Measurements from ENCODE around the gene BRSK1.
A peak's percentile ranks its signal among the peaks of the same experiment; 100 is the strongest.
"Not testable (repeated sequence)": the region's sequence is repeated elsewhere in the genome, so short reads cannot be mapped to it uniquely, and the experiment has no call there.

Gene BRSK1

DNA sequence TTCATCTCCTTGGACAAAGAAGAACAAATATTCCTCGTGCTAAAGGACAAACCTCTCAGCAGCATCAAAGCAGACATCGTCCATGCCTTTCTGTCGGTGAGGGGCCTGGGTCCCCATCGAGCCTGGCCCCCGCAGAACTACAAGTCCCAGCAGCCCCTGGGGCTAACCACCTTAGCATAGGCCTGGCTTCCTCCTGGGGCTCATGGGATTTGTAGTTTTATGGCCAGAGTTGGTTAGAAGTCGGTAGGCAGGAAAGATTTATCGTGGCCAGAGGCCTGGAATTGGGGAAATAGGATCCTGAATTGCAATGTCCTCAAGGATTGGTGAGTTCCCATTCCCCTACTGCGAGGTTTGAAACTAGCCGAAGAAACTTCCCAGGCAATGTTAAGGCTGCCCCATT is 21.7 kb downstream of the BRSK1 start:
- DNase-seq: peak; percentile 49

DNA sequence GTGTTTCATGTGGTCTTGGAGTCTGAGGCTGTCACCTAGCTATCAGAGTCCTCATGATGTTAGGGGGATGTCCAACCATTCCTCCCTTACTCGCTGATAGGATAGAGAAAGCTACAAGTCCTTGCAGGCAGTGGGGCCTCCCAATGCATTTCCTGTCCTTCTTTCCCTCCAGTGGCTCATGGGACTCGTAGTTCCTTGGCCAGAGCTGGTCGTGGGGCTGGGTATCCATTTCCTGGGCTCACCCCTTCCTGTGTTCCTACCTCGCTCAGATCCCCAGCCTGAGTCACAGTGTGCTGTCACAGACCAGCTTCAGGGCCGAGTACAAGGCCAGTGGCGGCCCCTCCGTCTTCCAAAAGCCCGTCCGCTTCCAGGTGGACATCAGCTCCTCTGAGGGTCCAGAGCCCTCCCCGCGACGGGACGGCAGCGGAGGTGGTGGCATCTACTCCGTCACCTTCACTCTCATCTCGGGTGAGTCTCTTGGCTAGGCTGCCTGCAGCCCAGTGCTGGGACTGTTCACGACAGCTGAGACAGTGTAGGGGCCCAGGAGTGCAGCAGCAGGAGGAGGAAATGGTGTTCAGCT is 22.3 kb downstream of the BRSK1 start:
- DNase-seq: no peak

DNA sequence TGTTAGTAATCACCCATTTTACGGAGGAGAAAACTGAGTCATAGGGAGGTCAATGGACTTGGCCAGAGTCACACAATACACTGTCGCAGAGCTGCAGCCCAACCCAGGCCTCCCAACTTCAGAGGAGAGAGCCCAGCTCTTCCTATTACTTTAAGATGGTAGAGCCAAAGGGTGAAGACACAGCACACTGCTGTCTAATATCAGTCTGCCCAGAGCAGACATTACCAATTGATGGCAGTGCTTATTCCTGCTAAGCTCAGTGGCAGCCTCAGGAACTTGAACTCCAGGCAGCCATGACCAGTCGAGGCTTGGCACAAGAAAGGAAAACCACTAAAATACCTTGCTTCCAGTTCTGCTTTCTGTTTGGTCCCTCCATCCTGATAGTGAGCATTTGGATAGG is 22.9 kb downstream of the BRSK1 start:
- DNase-seq: no peak

- no peak for DNase-seq
These were observed 24.5 kb downstream of the BRSK1 start for GRCh38 chr19:55308281-55308680.

DNA sequence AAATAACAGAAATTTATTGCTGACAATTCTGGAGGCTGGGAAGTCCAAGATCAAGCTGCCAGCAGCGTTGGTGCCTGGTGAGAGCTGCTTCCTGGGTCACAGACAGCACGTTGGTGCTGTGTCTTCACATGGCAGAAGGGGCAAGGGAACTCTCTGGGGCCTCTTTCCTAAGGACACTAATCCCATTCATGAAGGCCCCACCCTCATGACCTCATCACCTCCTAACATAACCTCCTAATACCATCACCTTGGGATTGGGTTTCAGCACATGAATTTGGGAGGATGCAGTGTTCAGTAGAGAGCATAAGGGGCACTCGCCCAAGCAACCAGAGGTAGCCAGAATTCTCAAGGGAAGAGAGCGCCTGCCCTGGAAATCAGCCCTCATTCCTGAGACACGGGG is 25.7 kb downstream of the BRSK1 start:
- no peak for DNase-seq

- no peak for DNase-seq
These were observed 26.7 kb downstream of the BRSK1 start for GRCh38 chr19:55310498-55310897.

DNA sequence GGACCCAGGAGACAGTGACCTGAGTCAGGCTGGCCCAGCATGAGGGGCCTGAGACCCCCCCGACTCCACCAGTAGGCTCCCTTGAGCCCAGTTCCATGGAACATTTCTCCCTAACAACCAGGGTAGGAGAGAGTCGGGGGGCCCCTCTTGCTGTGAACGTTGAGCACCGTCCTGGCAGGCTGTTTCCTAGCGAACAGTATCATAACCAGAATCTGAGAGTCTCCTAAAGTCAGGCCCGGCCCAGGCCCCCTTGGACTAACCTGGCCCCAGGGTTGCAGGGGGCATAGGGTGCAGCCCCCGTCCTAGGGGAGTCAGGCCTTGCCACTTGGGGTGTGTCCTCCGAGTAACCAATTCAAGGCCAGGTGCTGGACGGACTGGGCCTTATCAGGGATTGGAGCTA is 27.6 kb downstream of the BRSK1 start:
- DNase-seq: no peak

DNA sequence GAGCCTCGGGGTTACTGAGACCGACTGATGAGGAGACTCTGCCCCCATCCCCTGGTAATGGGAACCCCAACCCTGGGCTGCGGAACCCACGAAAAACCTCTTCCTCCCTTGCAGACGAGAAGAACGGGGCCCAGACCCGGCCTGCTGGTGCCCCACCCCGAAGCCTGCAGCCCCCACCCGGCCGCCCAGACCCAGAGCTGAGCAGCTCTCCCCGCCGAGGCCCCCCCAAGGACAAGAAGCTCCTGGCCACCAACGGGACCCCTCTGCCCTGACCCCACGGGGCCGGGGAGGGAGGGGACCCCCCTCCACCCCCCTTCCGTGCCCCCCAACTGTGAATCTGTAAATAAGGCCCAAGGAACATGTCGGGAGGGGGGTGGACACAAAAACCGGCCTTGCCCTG is 28.0 kb downstream of the BRSK1 start:
- no peak for DNase-seq

DNA sequence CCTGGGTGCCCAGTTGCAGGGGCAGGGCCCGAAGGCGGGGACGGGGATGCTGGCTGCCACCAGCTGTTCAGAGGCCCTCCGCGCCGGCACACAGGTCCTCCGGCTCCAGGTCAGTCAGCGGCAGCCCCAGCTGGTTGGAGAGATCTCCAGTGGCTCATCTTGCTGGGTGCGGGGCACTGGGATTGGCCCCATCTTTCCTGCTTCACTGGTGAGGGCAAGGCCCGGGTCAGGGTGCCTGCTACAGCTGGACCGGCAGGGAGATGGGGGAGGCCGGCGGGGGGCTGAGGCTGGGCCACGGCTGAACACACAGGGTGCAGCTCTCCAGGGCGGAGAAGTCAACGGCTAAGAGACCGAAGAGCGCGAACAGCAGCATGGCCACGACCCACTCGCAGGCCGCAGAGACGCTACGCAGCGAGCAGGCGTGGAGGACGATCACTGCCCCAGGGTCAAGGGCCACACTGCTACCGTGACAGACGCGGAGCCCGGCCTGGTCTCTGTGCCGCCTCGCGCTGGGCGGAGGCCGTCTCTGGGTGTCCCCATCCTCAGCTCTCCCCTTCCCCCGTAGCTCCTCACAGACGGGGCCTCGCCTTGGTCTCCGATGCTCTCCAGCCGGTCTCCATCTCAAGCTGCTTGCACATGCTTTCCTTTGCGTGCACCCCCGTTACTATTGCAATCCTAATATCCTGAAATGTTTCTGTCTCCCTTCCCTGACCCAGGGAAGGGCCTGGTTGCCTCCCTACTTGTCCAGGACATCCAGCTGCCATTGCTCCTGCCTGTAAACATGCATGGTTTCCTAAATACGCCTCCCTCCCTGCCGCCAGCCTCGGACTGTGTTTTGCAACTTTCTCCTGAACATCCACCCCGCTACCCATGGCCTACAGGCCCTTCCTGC is 29.1 kb downstream of the BRSK1 start:
- no peak for DNase-seq

DNA sequence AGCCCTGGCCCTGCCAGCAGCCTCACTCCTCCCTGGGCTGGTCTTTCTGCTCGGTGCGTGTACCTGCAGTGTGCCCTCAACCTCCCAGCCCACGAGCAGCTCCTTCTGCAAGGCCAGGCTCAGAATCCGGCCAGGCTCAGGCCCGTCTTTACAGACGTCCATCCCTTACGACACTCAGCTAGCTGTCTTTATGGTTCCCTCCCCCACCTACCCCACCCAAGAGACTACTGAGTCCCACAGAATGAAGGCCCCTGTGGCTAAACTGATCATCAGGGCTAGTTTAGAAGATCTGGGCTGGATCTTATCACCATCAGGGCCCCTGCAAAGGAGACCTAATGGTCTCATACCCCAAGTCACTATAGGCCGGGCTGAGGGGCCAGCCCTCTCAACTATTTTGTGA is 30.6 kb downstream of the BRSK1 start:
- DNase-seq: no peak

- DNase-seq: no peak
These were observed 32.2 kb downstream of the BRSK1 start for GRCh38 chr19:55315956-55316525.

DNA sequence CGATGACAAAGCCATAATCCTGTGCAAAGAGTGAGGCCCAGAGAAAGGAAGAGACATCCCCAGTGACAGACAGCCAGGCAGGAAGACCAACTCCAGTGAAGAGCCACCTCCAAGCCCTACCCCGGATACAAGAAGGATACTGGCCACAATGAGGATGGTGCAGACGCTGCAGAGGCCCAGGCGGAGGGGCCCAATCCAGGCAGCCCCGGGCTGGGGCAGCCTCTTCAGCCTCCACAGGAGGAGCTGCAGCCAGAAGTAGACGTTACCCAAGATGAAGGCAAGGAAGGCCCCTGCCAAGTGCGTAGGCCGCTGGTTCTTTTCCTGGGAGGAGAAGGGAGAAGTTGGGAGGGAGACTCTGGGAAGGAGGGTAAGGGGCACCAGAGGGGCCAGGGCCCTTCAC is 32.8 kb downstream of the BRSK1 start:
- no peak for DNase-seq

DNA sequence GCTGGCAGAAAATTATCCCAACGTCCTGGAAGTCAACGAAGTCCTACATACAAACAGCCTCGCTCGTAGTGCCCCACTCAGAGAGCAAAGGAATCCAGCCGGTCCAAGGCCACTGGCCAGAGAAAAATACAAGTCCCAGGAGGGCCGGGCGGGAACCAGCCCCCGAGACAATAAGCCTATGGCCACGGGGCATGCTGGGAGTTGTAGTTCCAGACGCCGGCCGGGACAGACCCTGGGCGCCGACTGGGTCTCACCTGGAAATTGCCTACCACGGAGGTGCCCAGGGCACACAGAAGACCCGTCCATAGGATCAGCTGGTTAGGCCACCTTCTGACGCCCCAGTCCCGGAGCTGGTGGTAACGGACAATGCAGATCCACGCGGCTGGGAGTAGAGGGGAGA is 36.0 kb downstream of the BRSK1 start:
- peak; percentile 85 for DNase-seq

DNA sequence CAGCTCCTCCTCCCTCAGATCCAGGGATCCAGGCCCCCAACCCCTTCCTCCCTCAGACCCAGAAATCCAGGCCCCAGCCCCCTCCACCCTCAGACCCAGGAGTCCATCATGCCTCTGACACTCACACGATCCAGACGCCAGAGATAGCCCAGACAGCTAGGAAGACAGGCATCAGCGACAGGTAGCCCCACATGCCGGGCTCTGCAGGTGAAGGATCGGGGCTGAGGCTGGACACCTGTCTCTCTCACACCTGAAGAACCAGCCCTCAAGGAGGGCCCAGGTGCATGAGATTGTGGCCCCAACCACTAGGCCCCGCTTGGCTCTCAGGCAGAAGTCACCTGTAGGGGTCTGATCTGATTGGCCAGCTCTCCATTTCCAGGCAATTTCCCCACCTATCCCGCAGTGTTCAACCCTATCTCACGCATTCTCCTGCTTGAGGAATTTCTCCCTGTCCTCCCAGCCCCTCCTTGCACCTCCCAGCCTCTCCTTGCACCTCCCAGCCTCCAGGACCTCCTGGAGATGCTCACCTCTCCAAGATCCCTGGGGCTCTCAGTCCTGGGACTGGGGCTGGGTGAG is 37.1 kb downstream of the BRSK1 start:
- DNase-seq: no peak

DNA sequence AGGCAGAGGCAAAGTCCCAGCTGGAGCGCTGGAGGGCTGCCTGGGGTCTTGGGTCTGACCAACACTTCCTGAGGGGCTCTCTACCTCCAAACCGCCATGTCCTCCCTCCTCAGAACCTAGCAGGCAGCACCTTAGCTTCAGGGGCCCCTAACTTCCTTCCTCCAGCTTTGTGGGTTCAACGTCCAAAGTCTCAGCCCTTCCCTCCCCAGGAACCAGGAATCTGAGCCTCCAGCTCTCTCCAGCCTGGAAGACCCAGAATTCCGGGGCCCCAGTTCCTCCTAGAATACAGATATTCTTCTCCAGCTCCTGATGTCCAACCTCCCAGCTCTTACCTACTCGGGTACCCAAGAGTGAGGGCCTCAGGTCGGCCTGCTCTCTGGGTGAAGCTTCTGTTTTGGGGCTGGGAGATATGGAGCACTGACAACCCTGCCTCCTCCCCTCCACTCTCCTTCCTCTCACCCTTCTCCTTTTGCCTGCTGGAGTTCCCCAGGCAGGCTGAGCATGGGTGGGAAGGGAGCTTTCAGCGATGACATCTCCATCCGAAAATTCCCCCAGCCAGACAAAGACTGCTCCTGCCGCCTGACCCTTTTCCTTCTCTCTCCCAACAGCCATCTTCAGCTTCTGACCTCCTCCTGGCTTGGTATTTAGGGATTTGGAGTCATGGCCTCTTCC is 37.8 kb downstream of the BRSK1 start:
- no peak for DNase-seq

- DNase-seq: no peak
These were observed 38.5 kb downstream of the BRSK1 start for GRCh38 chr19:55322204-55322885.

GRCh38 chr19:55324662-55325061 is 40.9 kb downstream of the BRSK1 start:
- DNase-seq: no peak

GRCh38 chr19:55325172-55325571 is 41.4 kb downstream of the BRSK1 start, which contains the start of gene TMEM150B:
TMEM150B (minus strand) TSS chr19:55325341; CDS start chr19:55321036, 4,305 bp downstream.
- DNase-seq: no peak

- DNase-seq: not testable (repeated sequence)
These were observed 45.0 kb downstream of the BRSK1 start for GRCh38 chr19:55328774-55329318.

DNA sequence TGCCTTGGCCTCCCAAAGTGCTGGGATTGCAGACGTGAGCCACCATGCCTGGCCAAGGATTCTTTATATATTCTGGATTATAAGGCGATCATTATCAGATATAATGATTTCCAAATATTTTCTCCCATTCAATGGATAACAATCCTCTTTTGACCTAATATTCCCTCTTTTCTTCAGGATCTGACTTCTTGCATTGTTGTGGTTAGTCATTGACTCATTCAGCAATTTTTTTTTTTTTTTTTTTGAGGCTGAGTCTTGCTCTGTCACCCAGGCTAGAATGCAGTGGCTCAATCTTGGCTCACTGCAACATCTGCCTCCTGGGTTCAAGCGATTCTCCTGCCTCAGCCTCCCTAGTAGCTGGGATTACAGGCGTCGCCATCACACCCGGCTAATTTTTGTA is 46.0 kb downstream of the BRSK1 start:
- DNase-seq: not testable (repeated sequence)

DNA sequence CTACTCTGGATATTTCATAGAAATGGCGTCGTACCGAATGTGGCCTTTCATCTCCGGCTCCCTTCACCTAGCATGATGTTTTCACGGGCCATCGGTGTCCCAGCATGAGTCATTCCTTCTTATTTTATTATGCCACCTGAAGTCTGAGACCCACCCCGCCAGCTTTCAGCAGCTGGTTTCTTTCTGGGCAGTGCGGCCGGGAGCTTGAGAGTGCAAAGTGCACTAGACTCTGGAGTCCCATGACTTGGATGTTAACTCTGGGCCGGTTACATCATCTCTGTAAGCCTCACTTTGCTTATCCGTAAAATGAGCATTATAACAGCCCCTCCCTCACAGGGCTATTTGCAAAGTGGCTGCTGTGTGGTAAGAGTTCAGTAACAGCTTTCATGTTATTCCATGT is 50.1 kb downstream of the BRSK1 start:
- no peak for DNase-seq

DNA sequence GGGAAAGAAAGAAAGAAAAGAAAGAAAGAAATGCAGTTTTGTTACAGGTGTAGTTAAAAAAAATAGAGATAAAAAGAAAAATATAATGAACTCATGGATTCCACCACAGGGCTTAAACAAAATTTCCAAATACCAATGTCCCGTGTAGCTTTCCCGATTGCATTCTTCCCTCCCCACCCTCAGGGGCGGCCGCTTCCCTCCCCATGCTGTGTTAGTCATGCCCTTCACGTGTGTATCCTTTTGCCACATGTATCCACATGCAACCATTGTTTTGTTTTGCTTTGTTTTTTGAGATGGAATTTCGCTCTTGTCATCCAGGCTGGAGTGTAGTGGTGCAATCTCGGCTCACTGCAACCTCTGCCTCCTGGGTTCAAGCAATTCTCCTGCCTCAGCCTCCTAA is 52.3 kb downstream of the BRSK1 start:
- DNase-seq: no peak

All from NCI-H2227 treated with DMSO at 0.1 percent for 48 hours (cell line).